Lung (tissue), 12 donors: ENCODE measurements around the gene BTBD2. TPM values are rescaled to one million over a fixed set of nuclear protein-coding genes. Genes with fewer than 3 reads are reported as not detected.

Source experiments
- ATAC-seq: fragments of 200-7000 bp; cut with Tn5 transposase; one replicate; pipeline ENCODE4 v1.9.1; 2020; ENCODE audit warnings: moderate number of reproducible peaks; ENCODE audit not compliant: insufficient read depth, low FRiP score
- DNase-seq, 3 donors: peaks; one replicate each; pipeline ENCODE4 v3.0.0-alpha.2; 2013 to 2017
- H3K27ac ChIP-seq, 2 donors: one replicate each; pipeline ENCODE4 v1.5.1; 2013; ENCODE audit warnings: mild to moderate bottlenecking in 2 of 2, moderate library complexity in 2 of 2, control low read depth in 1 of 2, inconsistent platforms in 1 of 2, low read depth in 1 of 2, low read length in 1 of 2
- H3K27me3 ChIP-seq, 3 donors: one replicate each; pipeline ENCODE4 v1.5.1; 2013; ENCODE audit warnings: low read length in 2 of 3; ENCODE audit not compliant: control insufficient read depth in 3 of 3, insufficient read depth in 3 of 3
- H3K36me3 ChIP-seq, 4 donors: one replicate each; pipeline ENCODE4 v1.5.1; 2013; ENCODE audit warnings: low read length in 4 of 4, mild to moderate bottlenecking in 1 of 4, moderate library complexity in 1 of 4; ENCODE audit not compliant: control insufficient read depth in 4 of 4, insufficient read depth in 4 of 4
- H3K4me1 ChIP-seq, 5 donors: one replicate each; pipeline ENCODE4 v1.5.1; 2013; ENCODE audit warnings: low read length in 5 of 5, mild to moderate bottlenecking in 2 of 5, moderate library complexity in 1 of 5; ENCODE audit not compliant: control insufficient read depth in 5 of 5, insufficient read depth in 5 of 5
- H3K4me3 ChIP-seq: one replicate; pipeline ENCODE4 v1.5.1; 2013; ENCODE audit warnings: mild to moderate bottlenecking, control low read depth, moderate library complexity
- H3K9ac ChIP-seq, 2 donors: one replicate each; pipeline ENCODE4 v1.5.1; 2013; ENCODE audit warnings: low read length in 2 of 2, control low read depth in 1 of 2; ENCODE audit not compliant: insufficient read depth in 1 of 2
- H3K9me3 ChIP-seq, 4 donors: one replicate each; pipeline ENCODE4 v1.5.1; 2013; ENCODE audit warnings: low read length in 3 of 4, mild to moderate bottlenecking in 1 of 4, moderate library complexity in 1 of 4; ENCODE audit not compliant: control insufficient read depth in 4 of 4, insufficient read depth in 3 of 4
- WGBS, 2 donors: extraction: QIAGEN DNeasy Blood & Tissue Kit; methylation state at CpG; one replicate each; pipeline ENCODE4 v1.1.7; 2013; 5-methylcytosine and 5-hydroxymethylcytosine counted together
- polyA plus RNA-seq, 2 donors: library from polyadenylated mRNA; stranded (reverse); fragments of 200-250 nt; gene quantifications; one replicate each; pipeline ENCODE4 v1.2.1, GENCODE V29; 2013
- total RNA-seq, 2 donors: library from RNA; depleted of rRNA in 1 of 2; stranded (reverse); fragments of >200 nt in 1 of 2; gene quantifications; one replicate each; pipeline ENCODE4 v1.2.1, GENCODE V29; 2014 to 2021
- TF ChIP-seq, protein P1 (sequence below): IDR thresholded peaks from 2 replicates; pipeline ENCODE4 v1.5.1; 2012; ENCODE audit warnings: mild to moderate bottlenecking; ENCODE audit errors: control extremely low read depth, extremely low read depth
- donor health status: control.
- donor health status: control.
- donor health status: Bipolar disorder and iron deficiency.
- donor health status: healthy.
- donor health status: DM: yes; HTN: yes; CAD: no.

BTBD2 gene
- total and polyA plus RNA-seq, 4 donors, result 35.5 to 62.3 (median 44.8) TPM

DNA sequence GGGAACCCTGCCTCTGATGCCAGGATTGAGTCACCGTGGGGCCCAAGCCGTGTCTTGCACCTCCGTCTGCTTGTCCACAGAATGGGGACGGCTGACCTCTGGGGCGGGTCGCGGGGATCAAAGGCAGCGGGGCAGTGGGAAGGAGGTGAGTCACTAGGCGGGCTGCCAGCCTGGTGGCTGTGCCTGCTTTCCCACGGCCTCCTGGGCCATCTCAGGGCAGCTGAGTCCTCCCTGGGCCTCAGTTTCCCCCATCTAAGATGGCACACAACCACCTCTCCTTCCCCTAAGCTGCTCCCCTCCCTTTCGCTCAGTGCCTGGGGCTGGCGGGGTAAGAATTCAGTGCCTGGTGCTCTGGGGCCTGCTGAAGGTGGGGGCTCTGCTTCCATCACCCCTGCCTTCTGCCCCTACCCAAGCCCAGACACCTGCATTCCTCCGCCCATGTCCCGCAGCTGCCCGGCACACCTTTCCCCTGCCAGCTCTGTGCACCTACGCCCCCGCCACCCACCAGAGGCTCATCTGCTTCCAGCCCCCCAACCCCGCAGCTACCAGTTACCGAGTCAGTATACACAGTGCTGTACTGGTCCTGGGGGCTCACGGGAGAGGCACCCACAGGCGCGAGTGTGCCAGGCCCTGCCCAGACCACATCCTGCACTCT, 32.1 kb upstream of the BTBD2 start:
- TF ChIP-seq, protein P1, sequence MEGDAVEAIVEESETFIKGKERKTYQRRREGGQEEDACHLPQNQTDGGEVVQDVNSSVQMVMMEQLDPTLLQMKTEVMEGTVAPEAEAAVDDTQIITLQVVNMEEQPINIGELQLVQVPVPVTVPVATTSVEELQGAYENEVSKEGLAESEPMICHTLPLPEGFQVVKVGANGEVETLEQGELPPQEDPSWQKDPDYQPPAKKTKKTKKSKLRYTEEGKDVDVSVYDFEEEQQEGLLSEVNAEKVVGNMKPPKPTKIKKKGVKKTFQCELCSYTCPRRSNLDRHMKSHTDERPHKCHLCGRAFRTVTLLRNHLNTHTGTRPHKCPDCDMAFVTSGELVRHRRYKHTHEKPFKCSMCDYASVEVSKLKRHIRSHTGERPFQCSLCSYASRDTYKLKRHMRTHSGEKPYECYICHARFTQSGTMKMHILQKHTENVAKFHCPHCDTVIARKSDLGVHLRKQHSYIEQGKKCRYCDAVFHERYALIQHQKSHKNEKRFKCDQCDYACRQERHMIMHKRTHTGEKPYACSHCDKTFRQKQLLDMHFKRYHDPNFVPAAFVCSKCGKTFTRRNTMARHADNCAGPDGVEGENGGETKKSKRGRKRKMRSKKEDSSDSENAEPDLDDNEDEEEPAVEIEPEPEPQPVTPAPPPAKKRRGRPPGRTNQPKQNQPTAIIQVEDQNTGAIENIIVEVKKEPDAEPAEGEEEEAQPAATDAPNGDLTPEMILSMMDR, result no peak
- Histone ChIP-seq H3K27me3 (no peaks in the 10 kb centered on the region), H3K4me1 (peaks cover 8 to 70% (median 31%) of the 10 kb centered on the region in 5 donors), H3K9me3 (no peaks in the 10 kb centered on the region), H3K9ac (no peak overlapping the region), H3K27ac (peak overlapping the region; percentile 69 to 96), H3K4me3 (no peak overlapping the region), H3K36me3 (peaks cover 0 to 56% (median 8%) of the 10 kb centered on the region in 4 donors)
- no peak for DNase-seq
- ATAC-seq, result no peak
- WGBS, 2 donors, result 58 to 75% methylated on average over 18 to 22 of the region's 22 CpGs

GRCh38 chr19:2047076-2047448, 31.5 kb upstream of the BTBD2 start:
- DNase-seq (no peak), ATAC-seq (no peak)
- no peaks in the 10 kb centered on the region for H3K9me3 ChIP-seq
- no peaks in the 10 kb centered on the region for H3K27me3 ChIP-seq
- H3K9ac ChIP-seq, result no peak overlapping the region
- TF ChIP-seq, protein P1, result no peak
- no peak overlapping the region for H3K4me3 ChIP-seq
- peaks cover 0 to 60% (median 8%) of the 10 kb centered on the region in 4 donors for H3K36me3 ChIP-seq
- H3K27ac ChIP-seq, result peak overlapping the region; percentile 69 to 96
- 66 to 84% methylated on average over 6 of the region's 6 CpGs for WGBS, 2 donors
- peaks cover 10 to 71% (median 30%) of the 10 kb centered on the region in 5 donors for H3K4me1 ChIP-seq

DNA sequence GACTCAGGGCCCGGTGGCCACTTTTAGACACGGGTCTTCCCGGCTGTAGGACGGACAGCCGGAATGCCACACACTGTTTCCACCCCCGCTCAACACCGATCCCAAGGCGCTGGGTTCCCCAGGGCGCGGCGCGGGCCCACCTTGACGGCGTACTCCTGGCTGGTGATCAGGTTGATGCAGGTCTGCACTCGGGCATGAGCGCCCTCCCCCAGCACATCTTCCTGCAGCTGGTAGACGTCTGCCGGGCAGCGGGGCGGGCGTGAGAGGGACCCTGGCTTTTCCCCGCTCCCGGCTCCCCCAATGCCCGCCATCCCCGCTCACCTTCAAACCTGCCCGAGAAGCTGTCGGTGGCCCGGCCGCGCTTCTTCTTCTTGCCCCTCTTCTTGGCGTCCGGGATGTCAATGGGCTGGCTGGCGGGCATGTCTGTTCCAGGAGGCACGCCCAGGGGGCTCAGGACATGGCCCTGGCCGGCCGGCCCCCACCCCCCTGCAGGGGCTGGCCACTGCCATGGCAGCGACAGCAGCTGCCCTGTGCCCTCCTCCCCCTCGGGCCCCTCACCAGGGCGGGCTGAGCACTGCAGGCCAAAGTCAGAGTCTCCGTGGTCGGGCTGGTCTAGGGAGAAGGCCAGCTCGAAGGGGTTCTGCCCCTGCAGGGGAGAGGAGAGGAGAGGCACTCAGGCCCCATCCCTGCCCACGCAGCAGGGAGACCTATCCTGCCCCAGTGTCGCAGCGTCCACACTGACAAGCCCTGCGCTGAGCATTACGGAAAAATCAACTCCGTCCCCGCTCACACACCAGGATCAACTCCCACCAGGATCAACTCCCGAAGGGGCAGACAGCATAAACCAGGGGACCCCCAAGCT, 30.8 kb upstream of the BTBD2 start:
- Histone ChIP-seq H3K4me1 (peaks cover 5 to 69% (median 27%) of the 10 kb centered on the region in 5 donors), H3K36me3 (peaks cover 0 to 67% (median 8%) of the 10 kb centered on the region in 4 donors), H3K27me3 (no peaks in the 10 kb centered on the region), H3K9ac (no peak overlapping the region), H3K9me3 (no peaks in the 10 kb centered on the region), H3K4me3 (no peak overlapping the region), H3K27ac (peak overlapping the region; percentile 63 to 69)
- WGBS, 2 donors, result 90 to 96% methylated on average over 48 to 50 of the region's 50 CpGs
- ATAC-seq (no peak), DNase-seq (no peak)
- TF ChIP-seq, protein P1, result no peak
